T-helper 1 cell treated with Interleukin-12 subunit alpha and Interleukin-12 subunit beta and Interleukin-4 antibody, amounts not matched to agents 30 ng/mL and 1 ng/mL, for 36 hours (primary cell): ENCODE results near the gene TMEM150C. TPM values are rescaled to one million over a fixed set of nuclear protein-coding genes. Genes with fewer than 3 reads are reported as not detected.

ENCODE experiments used
- intact Hi-C: fragments of 100-400 bp; cut with micrococcal nuclease; formaldehyde crosslinking; loops from one replicate; pipeline ENCODE4 v1.15.1; 2024
- total RNA-seq: library from RNA; stranded (reverse); gene quantifications from 2 replicates; pipeline ENCODE4 v1.2.3, GENCODE V29; 2022

Gene TMEM150C
- not detected in 2 replicates for total RNA-seq

- intact Hi-C loops = no loop called here
Measured at GRCh38 chr4:82561786-82562563, at the start of gene TMEM150C. TMEM150C (minus strand) TSS chr4:82561988; CDS start chr4:82504657, 57,331 bp downstream.

DNA sequence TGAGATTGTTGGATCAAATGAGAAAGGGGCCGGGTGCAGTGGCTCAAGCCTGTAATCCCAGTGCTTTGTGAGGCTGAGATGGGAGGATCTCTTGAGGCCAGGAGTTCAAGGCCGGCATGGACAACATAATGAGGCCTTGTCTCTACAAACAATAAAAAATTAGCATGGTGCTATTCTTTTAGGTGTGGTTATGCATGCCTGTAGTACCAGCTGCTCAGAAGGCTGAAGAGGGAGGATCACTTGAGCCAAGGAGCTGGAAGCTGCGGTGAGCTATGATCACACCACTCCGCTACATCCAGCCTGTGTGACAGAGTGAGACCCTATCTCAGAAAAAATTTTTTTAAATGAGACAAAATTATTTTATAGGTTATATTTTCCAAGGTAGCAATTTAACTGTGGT is 49.7 kb upstream of the TMEM150C start:
- intact Hi-C loops = no loop called here

DNA sequence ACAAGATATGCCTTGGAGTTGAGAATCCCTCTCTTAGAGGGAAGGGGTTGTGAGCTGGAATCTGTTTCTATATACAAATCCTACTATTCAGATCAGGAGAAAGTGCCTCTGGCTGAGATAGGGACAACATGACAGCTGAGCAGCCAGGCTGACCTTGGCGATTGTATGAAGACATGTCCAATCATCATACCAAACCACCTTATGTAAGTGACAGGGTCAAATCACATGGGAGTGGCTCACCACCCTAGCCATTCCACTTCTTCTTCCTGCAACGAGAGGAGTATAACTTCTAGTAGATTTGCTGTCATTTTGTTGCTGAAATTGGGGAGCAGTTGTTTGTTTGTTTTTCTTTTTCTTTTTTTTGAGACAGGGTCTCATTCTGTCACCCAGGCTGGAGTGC is 48.3 kb upstream of the TMEM150C start:
- intact Hi-C loops = no loop called here

- intact Hi-C loops = no loop called here
Measured at GRCh38 chr4:82606622-82607021, 44.8 kb upstream of the TMEM150C start.

DNA sequence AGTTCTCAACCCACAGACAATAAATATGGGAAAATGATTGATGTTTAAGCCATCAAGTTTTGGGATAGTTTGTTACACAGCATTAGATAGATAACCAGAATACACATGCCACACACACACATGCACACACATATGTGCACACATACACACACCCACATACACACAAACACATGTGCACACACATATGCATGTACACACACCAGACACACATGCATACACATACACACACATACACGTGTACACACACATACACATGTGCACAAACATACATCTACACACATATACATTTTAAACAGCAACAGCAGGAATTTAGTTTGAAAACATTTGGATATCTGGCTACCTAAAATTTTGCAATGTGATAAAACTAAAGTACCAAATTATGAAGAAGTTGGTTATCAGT is 42.7 kb upstream of the TMEM150C start:
- intact Hi-C loops = no loop called here

GRCh38 chr4:82601242-82602015 is 39.6 kb upstream of the TMEM150C start:
- intact Hi-C loops = no loop called here

DNA sequence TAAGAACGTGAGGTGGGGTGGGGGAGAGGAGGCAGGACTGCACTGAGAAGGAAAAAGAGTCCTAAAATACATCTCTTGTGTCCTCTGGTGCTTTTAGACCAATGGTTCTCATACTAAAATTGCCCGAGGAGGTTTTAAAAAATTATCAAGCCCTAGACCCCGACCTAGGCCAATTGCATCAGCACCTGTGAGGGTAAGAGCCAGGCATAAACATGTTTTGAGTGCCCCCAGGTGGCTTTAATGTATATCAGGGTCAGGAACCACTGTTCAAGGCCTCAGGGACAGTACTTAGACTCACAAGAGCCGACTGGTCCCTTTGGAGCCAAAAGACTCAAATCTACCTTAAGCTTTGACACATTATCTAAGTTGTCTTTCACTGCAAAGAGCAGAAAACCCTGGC is 37.5 kb upstream of the TMEM150C start:
- intact Hi-C loops = no loop called here

GRCh38 chr4:82594456-82594855 is 32.7 kb upstream of the TMEM150C start:
- intact Hi-C loops = no loop called here

GRCh38 chr4:82593411-82593810 is 31.6 kb upstream of the TMEM150C start:
- intact Hi-C loops = no loop called here

- intact Hi-C loops = no loop called here
Measured at GRCh38 chr4:82592639-82593038, 30.9 kb upstream of the TMEM150C start.

- intact Hi-C loops = no loop called here
Measured at GRCh38 chr4:82591592-82591991, 29.8 kb upstream of the TMEM150C start.

- intact Hi-C loops = no loop called here
Measured at GRCh38 chr4:82589756-82590155, 28.0 kb upstream of the TMEM150C start.

DNA sequence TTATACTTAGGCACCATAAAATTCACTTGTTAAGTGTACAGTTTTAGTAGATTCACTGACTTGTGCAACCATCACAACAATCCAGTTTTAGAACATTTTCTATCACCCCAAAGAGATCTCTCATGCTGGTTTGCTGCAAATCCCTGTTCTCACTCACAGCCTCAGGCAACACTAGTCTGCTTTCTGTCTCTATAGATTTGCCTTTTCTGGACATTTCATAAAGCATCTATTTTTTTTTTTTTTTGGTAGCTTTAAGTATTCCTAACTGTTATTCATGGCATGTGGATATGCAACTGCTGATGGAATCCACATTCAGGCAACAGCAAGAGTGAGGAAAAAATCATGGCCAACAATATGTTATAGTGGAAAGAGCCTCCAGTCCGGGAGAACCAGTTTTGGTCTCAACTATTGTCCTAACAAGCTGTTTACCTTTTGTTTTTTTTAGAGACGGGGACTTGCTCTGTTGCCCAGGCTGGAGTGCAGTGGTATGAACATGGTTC is 27.0 kb upstream of the TMEM150C start:
- intact Hi-C loops = no loop called here

DNA sequence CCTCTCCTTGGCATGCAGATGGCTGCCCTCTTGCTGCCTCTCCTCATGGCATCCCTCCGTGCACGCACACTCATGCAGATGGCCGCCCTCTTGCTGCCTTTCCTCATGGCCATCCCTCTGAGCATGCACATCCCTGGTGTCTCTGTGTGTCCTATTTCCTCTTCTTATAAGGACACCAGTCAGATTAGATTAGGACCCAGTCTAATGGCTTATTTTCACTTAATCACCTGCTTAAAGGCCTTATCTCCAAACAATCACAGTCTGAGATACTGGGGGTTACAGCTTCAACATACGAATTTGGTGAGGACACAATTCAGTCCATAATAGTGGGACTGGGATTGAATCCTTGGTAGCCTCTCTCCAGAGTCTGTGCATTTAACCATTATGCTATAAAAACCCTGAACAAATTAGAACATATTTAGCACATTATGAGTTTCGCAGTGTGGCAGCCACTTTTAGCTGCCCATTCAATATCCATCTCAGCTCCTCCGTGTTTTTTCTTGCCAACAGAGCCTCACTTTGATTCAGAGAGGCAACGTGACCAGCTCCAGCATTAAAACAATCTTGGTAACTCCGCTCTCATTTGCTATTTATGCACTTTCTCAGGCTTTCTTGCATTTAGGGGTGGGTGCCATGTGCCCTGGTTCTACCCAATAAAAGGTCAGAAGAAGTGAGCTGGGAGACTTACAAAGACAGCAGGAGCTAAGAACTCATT is 26.2 kb upstream of the TMEM150C start:
- intact Hi-C loops = no loop called here

DNA sequence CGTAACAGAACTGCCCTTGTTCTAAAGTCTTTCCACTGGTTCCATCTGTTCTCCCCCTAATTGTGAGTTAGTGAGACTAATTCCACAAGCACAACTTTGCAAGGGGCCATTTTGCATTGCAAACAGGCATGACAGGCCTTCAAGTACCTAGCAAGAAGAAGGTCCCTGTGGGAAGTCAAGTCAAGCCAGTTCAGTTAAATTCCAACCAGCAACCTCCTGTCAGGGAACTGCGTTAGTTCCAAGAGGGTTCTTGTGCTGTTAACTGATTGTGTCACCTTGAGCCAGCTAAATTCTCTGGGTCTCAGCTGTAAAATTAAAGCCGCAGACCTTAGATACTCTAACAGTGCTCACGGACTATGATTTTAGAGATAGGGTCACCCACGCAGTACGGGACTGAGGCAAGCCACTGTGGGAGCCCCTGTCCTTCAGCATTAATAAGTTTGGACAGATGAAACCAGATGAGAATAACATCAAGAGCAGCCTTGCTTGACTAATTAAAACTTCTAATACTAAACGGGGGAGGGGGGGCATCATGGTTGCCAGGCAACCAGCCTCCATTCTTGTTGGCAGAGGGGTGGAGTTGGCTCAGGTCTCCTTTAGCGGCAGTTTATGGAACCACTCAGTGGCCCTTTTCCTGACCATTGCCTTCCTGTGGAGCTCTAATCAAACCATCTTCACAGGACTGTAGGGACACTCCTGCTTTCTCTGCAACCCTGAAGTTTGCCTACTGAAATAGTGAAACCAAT is 24.1 kb upstream of the TMEM150C start:
- intact Hi-C loops = no loop called here

- intact Hi-C loops = no loop called here
Measured at GRCh38 chr4:82584931-82585330, 23.1 kb upstream of the TMEM150C start.

DNA sequence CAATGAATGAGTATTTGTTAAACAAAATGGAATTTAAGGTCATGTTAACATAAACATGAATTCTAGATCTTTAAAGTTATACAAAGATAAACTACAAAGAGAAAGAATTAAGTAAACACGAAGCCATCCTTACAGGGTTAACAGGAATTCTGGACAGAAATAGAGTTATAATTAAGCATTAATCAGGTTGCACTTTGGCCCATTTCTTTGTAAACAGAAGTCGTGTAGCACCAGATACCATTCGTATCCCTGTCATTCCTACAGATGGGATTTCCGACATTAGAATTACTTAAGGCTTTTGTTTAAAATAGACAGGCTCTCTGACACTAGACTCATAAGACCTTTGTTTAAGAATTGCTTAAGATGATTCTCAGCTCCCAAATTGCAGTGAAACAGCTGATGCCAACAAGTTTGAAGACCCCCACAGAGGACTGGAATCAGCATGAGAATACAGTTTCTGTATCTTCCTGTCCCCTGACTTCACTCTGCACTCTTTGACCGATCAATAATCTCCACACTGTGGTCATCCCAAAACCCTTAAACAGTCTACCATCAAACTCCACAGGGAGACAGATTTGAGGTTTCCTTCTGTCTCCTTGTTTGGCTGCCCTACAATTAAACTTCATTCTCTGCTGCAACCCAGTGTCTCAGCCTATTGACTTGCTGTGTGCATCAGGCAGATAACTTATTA is 22.3 kb upstream of the TMEM150C start:
- intact Hi-C loops = no loop called here

- intact Hi-C loops = no loop called here
Measured at GRCh38 chr4:82579932-82580331, 18.1 kb upstream of the TMEM150C start.

- intact Hi-C loops = no loop called here
Measured at GRCh38 chr4:82578935-82579334, 17.1 kb upstream of the TMEM150C start.

DNA sequence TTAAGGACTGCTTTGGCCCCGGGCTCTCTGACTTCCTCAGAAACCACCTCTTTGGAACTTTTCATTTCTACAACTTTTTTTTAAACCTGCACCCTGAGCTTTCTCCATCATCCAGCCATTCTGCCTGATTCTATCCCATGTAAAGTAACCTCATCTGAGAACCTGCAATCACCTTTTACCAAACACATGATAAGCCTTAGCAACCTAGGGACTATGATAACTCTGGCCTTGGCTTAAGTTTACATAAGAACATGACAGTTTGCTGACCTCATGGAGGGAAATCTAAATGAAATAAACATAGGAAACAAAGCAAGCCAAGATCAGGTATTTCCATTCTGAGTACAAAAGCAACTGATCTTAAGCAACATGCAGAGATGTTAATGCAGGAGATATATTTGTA is 15.7 kb upstream of the TMEM150C start:
- intact Hi-C loops = no loop called here

DNA sequence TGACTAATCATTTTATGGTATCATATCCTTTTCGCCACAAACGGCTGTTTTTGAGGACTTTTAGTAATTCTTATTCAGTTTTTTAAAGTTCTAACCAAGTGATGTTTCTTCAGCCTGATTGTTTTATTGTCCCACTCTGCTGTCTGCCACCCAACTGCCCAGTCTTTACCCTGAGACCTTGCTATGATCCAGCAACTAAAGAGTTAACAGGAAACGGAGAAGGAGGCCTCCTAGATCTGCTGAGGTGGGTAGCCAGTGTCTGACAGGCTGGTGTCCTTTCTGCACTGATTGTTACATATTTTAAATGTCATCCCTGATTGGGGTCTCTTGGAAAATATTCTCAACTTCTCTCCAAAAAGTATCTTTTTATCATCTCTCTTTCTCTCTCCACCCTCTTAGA is 7.9 kb upstream of the TMEM150C start:
- intact Hi-C loops = no loop called here
